ENCODE measurements around the gene RP2. TPM values are rescaled to one million over a fixed set of nuclear protein-coding genes. Genes with fewer than 3 reads are reported as not detected.

Gene RP2
- total and polyA plus RNA-seq, 2 experiments from 2014 or later: 13.5 to 23.5 TPM

DNA sequence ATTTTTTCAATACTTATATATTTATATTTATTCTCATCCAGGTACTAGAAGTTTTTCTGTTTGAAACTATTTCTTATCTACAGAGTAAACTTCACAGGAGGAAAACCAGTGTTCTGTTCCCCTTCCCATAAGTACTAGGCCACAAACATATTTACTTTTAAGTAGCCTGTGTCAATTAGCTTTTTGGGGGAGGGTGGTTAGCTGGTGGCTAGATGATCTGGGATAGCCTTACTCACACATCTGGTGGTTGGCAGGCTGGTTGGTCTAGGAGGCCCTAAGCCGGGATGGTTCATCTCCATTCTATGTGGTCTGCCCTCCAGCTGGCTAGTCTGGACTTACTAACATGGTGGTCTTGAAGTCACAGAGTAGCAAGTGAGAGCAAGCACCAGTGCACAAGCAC lies 81.6 kb downstream of the RP2 start:
- peaks cover 59% of the 10 kb centered on the region for H3K79me2 ChIP-seq (ENCODE audit: insufficient read depth)
- no peaks in the 10 kb centered on the region for H3K27me3 ChIP-seq (replicated peaks; ENCODE audit: insufficient read depth)
- no peaks in the 10 kb centered on the region for H3K9me2 ChIP-seq (ENCODE audit: insufficient read depth)
- H3K9ac ChIP-seq: no peak overlapping the region
- TF ChIP-seq EZH2 (IDR thresholded peaks at IDR 0.05; ENCODE audit: insufficient read depth, poor library complexity, severe bottlenecking) (no peak), EZH2phosphoT487 (IDR thresholded peaks at IDR 0.05; ENCODE audit: insufficient read depth, low read depth) (no peak)
- H2AFZ ChIP-seq: no peak overlapping the region
- H3K9me3 ChIP-seq (ENCODE audit: low read depth): no peaks in the 10 kb centered on the region
- no peaks in the 10 kb centered on the region for H4K20me1 ChIP-seq (ENCODE audit: insufficient read depth)
- DNase-seq: peak; percentile 7
- H3K4me3 ChIP-seq: no peak overlapping the region
- H3K36me3 ChIP-seq (ENCODE audit: low read depth): no peaks in the 10 kb centered on the region
- H3K4me2 ChIP-seq (ENCODE audit: unreplicated experiment): no peak overlapping the region
- H3K27ac ChIP-seq: no peak overlapping the region
- 92 to 100% methylated on average over 1 of the region's 1 CpG for WGBS, 2 experiments (ENCODE audit: low coverage in 1 of 2, low lambda C conversion rate in 2 of 2, missing lambda C conversion rate in 2 of 2)
- in situ Hi-C loops (cut with MboI): no loop called here
- H3F3A ChIP-seq (ENCODE audit: insufficient read depth): no peaks in the 10 kb centered on the region
- 0 out of 2 replicates have a peak, but pooled peaks cover 2% of the 10 kb centered on the region for H3K4me1 ChIP-seq (ENCODE audit: insufficient read depth)

- Histone ChIP-seq H3K27me3 (replicated peaks; ENCODE audit: insufficient read depth) (no peaks in the 10 kb centered on the region), H3F3A (ENCODE audit: insufficient read depth) (no peaks in the 10 kb centered on the region), H3K4me2 (ENCODE audit: unreplicated experiment) (no peak overlapping the region), H3K27ac (no peak overlapping the region), H3K9me3 (ENCODE audit: low read depth) (no peaks in the 10 kb centered on the region), H4K20me1 (ENCODE audit: insufficient read depth) (no peaks in the 10 kb centered on the region), H3K9ac (no peak overlapping the region), H2AFZ (no peak overlapping the region), H3K9me2 (ENCODE audit: insufficient read depth) (no peaks in the 10 kb centered on the region), H3K79me2 (ENCODE audit: insufficient read depth) (peaks cover 44% of the 10 kb centered on the region), H3K4me3 (no peak overlapping the region), H3K4me1 (ENCODE audit: insufficient read depth) (0 out of 2 replicates have a peak, but pooled peaks cover 2% of the 10 kb centered on the region), H3K36me3 (ENCODE audit: low read depth) (no peaks in the 10 kb centered on the region)
- TF ChIP-seq EZH2 (IDR thresholded peaks at IDR 0.05; ENCODE audit: insufficient read depth, poor library complexity, severe bottlenecking) (no peak), EZH2phosphoT487 (IDR thresholded peaks at IDR 0.05; ENCODE audit: insufficient read depth, low read depth) (no peak)
- no peak for DNase-seq
- in situ Hi-C loops (cut with MboI): no loop called here
- WGBS, 2 experiments (ENCODE audit: low coverage in 1 of 2, low lambda C conversion rate in 2 of 2, missing lambda C conversion rate in 2 of 2): 73% methylated on average over 4 of the region's 4 CpGs
Observed at GRCh38 chrX:46920235-46920634, 83.4 kb downstream of the RP2 start.

DNA sequence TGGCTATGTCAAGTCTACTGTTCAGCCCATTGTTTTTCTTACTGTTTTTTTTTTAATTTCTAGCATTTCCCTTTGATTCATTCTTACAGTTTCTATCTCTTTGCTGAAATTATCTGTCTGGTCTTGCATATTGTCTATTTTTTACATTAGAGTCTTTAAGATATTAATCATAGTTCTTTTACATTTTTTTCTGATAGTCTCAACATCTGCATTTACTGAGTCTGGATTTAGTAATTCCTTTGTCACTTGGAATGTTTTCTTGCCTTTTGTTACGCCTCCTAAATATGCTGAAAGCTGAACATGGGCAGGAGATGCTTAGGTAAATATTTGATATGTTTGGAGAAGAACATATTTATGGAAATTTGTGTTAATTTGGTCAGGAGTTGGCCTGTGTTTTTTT lies 85.8 kb downstream of the RP2 start:
- no peak overlapping the region for H2AFZ ChIP-seq
- H3K4me3 ChIP-seq: no peak overlapping the region
- H3K4me2 ChIP-seq (ENCODE audit: unreplicated experiment): no peak overlapping the region
- H3K9me3 ChIP-seq (ENCODE audit: low read depth): no peaks in the 10 kb centered on the region
- H4K20me1 ChIP-seq (ENCODE audit: insufficient read depth): no peaks in the 10 kb centered on the region
- peak; percentile 13 for DNase-seq
- TF ChIP-seq EZH2 (IDR thresholded peaks at IDR 0.05; ENCODE audit: insufficient read depth, poor library complexity, severe bottlenecking): no peak
- TF ChIP-seq EZH2phosphoT487 (IDR thresholded peaks at IDR 0.05; ENCODE audit: insufficient read depth, low read depth): no peak
- 67 to 94% methylated on average over 1 of the region's 1 CpG for WGBS, 2 experiments (ENCODE audit: low coverage in 1 of 2, low lambda C conversion rate in 2 of 2, missing lambda C conversion rate in 2 of 2)
- in situ Hi-C loops (cut with MboI): no loop called here
- H3F3A ChIP-seq (ENCODE audit: insufficient read depth): no peaks in the 10 kb centered on the region
- no peak overlapping the region for H3K27ac ChIP-seq
- H3K36me3 ChIP-seq (ENCODE audit: low read depth): no peaks in the 10 kb centered on the region
- H3K9ac ChIP-seq: no peak overlapping the region
- H3K4me1 ChIP-seq (ENCODE audit: insufficient read depth): 0 out of 2 replicates have a peak, but pooled peaks cover 2% of the 10 kb centered on the region
- H3K79me2 ChIP-seq (ENCODE audit: insufficient read depth): peaks cover 29% of the 10 kb centered on the region
- no peaks in the 10 kb centered on the region for H3K27me3 ChIP-seq (replicated peaks; ENCODE audit: insufficient read depth)
- no peaks in the 10 kb centered on the region for H3K9me2 ChIP-seq (ENCODE audit: insufficient read depth)

- H4K20me1 ChIP-seq (ENCODE audit: insufficient read depth): no peaks in the 10 kb centered on the region
- in situ Hi-C loops (cut with MboI): no loop called here
- peaks cover 12% of the 10 kb centered on the region for H3F3A ChIP-seq (ENCODE audit: insufficient read depth)
- peaks cover 8% of the 10 kb centered on the region; the same call in 1 of the 2 replicates for H3K79me2 ChIP-seq (ENCODE audit: insufficient read depth)
- 97% methylated on average over 3 of the region's 3 CpGs for WGBS, 2 experiments (ENCODE audit: low coverage in 1 of 2, low lambda C conversion rate in 2 of 2, missing lambda C conversion rate in 2 of 2)
- H3K4me1 ChIP-seq (ENCODE audit: insufficient read depth): peaks cover 14% of the 10 kb centered on the region; the same call in 1 of the 2 replicates
- H3K27ac ChIP-seq: no peak overlapping the region
- no peaks in the 10 kb centered on the region for H3K27me3 ChIP-seq (replicated peaks; ENCODE audit: insufficient read depth)
- no peaks in the 10 kb centered on the region for H3K9me2 ChIP-seq (ENCODE audit: insufficient read depth)
- TF ChIP-seq EZH2 (IDR thresholded peaks at IDR 0.05; ENCODE audit: insufficient read depth, poor library complexity, severe bottlenecking) (no peak), EZH2phosphoT487 (IDR thresholded peaks at IDR 0.05; ENCODE audit: insufficient read depth, low read depth) (no peak)
- no peak overlapping the region for H3K9ac ChIP-seq
- DNase-seq: no peak
- H3K4me2 ChIP-seq (ENCODE audit: unreplicated experiment): no peak overlapping the region
- no peaks in the 10 kb centered on the region for H3K9me3 ChIP-seq (ENCODE audit: low read depth)
- H3K4me3 ChIP-seq: no peak overlapping the region
- H2AFZ ChIP-seq: no peak overlapping the region
- H3K36me3 ChIP-seq (ENCODE audit: low read depth): no peaks in the 10 kb centered on the region
Observed at GRCh38 chrX:46927718-46928117, 90.9 kb downstream of the RP2 start.

Measured in GM23248 (cell line).